K562 (cell line): ENCODE data around the gene MRPS26. TPM values are rescaled to one million over a fixed set of nuclear protein-coding genes. Genes with fewer than 3 reads are reported as not detected.

Experiments
- ATAC-seq: fragments of 200-7000 bp; cut with Tn5 transposase; 3 replicates; pipeline ENCODE4 v1.9.1; 2020; ENCODE audit warnings: moderate library complexity
- BruUV-seq: library from RNA; stranded (reverse); fragments of 400-500 nt; replicated peaks from 2 replicates; lab custom pipeline; 2021; lab: Mats Ljungman, UMichigan
- CTCF ChIA-PET: fragments of 300-600 bp; formaldehyde crosslinking; extraction: SDS; loops from one replicate; lab custom pipeline; 2021; ENCODE audit warnings: low intra/inter-chr PET ratio; lab: Yijun Ruan, JAX
- POLR2A ChIA-PET: fragments of 300-600, 350-650 bp; sonication (Branson Sonifier 250); formaldehyde crosslinking; extraction: SDS; loops from one replicate; lab custom pipeline; 2021; ENCODE audit warnings: antibody characterized with exemption, inconsistent platforms; lab: Yijun Ruan, JAX
- DNase-seq, 4 experiments: peaks; one replicate each; pipeline versions ENCODE4 v3.0.0 to v3.0.0-alpha.2; 2011 to 2018; ENCODE audit warnings: low spot score in 3 of 4, mixed read lengths in 3 of 4; ENCODE audit errors: extremely low read depth in 1 of 4
- FAIRE-seq: peaks from 2 replicates; lab custom pipeline; 2011; peaks lifted over from hg19 to GRCh38; lab: Jason Lieb, UNC
- H2AFZ ChIP-seq: 2 replicates; pipeline ENCODE4 v1.6.0; 2011; ENCODE audit warnings: low read depth, low read length, control low read depth, inconsistent platforms
- H3K27ac ChIP-seq: fragments of 200-600 bp; 3 replicates; pipeline ENCODE4 v1.8.0; 2011; ENCODE audit warnings: low read depth, mild to moderate bottlenecking, control low read depth, inconsistent platforms, low read length, moderate library complexity, mixed read lengths; ENCODE audit errors: extremely low read depth
- H3K27me3 ChIP-seq, 2 experiments: fragments of 300-600 bp in 1 of 2; 2 replicates in 1 of 2; 3 replicates in 1 of 2; pipeline versions ENCODE4 v1.6.0 to v1.8.0; 2011; ENCODE audit warnings: inconsistent platforms in 2 of 2, low read length in 2 of 2, mild to moderate bottlenecking in 1 of 2, mixed read lengths in 1 of 2, moderate library complexity in 1 of 2; ENCODE audit not compliant: control insufficient read depth in 2 of 2, insufficient read depth in 2 of 2
- H3K36me3 ChIP-seq: fragments of 300-600 bp; 3 replicates; pipeline ENCODE4 v1.8.0; 2011; ENCODE audit warnings: mild to moderate bottlenecking, low read length, inconsistent platforms; ENCODE audit not compliant: control insufficient read depth, insufficient read depth
- H3K4me1 ChIP-seq, 2 experiments: fragments of 200-600 bp in 1 of 2; replicated peaks in 1 of 2; 2 replicates in 1 of 2; 3 replicates in 1 of 2; pipeline versions ENCODE4 v1.5.1 to v1.8.0; 2011; ENCODE audit warnings: inconsistent platforms in 2 of 2, low read length in 2 of 2, mild to moderate bottlenecking in 1 of 2, mixed read lengths in 1 of 2, moderate library complexity in 1 of 2; ENCODE audit not compliant: control insufficient read depth in 2 of 2, insufficient read depth in 2 of 2
- H3K4me2 ChIP-seq: 2 replicates; pipeline ENCODE4 v1.6.1; 2011; ENCODE audit warnings: low read length, control low read depth, inconsistent platforms, mixed read lengths; ENCODE audit not compliant: insufficient read depth
- H3K4me3 ChIP-seq: fragments of 200-600 bp; sonication (generic), shearing (Covaris generic); 2 replicates; pipeline ENCODE4 v1.5.1; 2016; ENCODE audit warnings: control low read depth, inconsistent platforms
- H3K79me2 ChIP-seq: fragments of 200-600 bp; 3 replicates; pipeline ENCODE4 v1.8.0; 2011; ENCODE audit warnings: low read length, inconsistent platforms; ENCODE audit not compliant: control insufficient read depth, insufficient read depth
- H3K9ac ChIP-seq, 2 experiments: 2 replicates each; pipeline versions ENCODE4 v1.6.0 to v1.6.1; 2011; ENCODE audit warnings: low read depth in 2 of 2, low read length in 2 of 2, control low read depth in 1 of 2, inconsistent platforms in 1 of 2, mild to moderate bottlenecking in 1 of 2, mixed read lengths in 1 of 2; ENCODE audit not compliant: insufficient read depth in 1 of 2
- H3K9me1 ChIP-seq: one replicate; pipeline ENCODE4 v1.6.0; 2011; ENCODE audit warnings: inconsistent platforms, mild to moderate bottlenecking, low read length, moderate library complexity; ENCODE audit not compliant: control insufficient read depth, insufficient read depth
- H3K9me3 ChIP-seq: replicated peaks from 2 replicates; pipeline ENCODE4 v1.5.1; 2011; ENCODE audit warnings: low read depth, low read length, inconsistent platforms; ENCODE audit not compliant: control insufficient read depth, insufficient read depth
- H4K20me1 ChIP-seq: replicated peaks from 2 replicates; pipeline ENCODE4 v1.6.1; 2011; ENCODE audit warnings: low read length, inconsistent platforms, mixed read lengths; ENCODE audit not compliant: control insufficient read depth, insufficient read depth
- CEBPZ ChIP-seq: fragments of 150-350 bp; IDR thresholded peaks from 2 replicates; pipeline ENCODE4 v1.6.1; 2014; ENCODE audit warnings: low read depth, mild to moderate bottlenecking, low read length, borderline replicate concordance
- DLX4 ChIP-seq: fragments of 250-450 bp; sonication (Bioruptor Pico); IDR thresholded peaks from 2 replicates; pipeline ENCODE4 v1.6.1; 2021; ENCODE audit warnings: mild to moderate bottlenecking
- ILF3 ChIP-seq: fragments of 450-650 bp; IDR thresholded peaks from 2 replicates; pipeline ENCODE4 v1.6.1; 2018; ENCODE audit warnings: antibody characterized with exemption, mild to moderate bottlenecking, moderate library complexity, borderline replicate concordance
- MAFF ChIP-seq: IDR thresholded peaks from 2 replicates; pipeline ENCODE4 v1.6.1; 2012; ENCODE audit warnings: low read length, improper control_type of control experiment
- ZNF407 ChIP-seq: fragments of 450-650 bp; IDR thresholded peaks from 2 replicates; pipeline ENCODE4 v1.6.1; 2016; ENCODE audit warnings: low read depth
- WGBS: fragments of 100-300 bp; shearing (Covaris generic); methylation state at CpG from one replicate; pipeline ENCODE4 v1.1.6; 2016; ENCODE audit warnings: low coverage, mixed read lengths; ENCODE audit not compliant: insufficient coverage; ENCODE audit errors: missing lambda C conversion rate; 5-methylcytosine and 5-hydroxymethylcytosine counted together
- in situ Hi-C: fragments of 300-500 bp; cut with MboI; formaldehyde crosslinking; loops from 4 replicates; pipeline ENCODE4 v1.15.0; 2018; ENCODE audit warnings: inconsistent platforms, mixed read lengths
- intact Hi-C: fragments of 100-400 bp; cut with micrococcal nuclease; formaldehyde crosslinking; loops from 2 replicates; pipeline ENCODE4 v1.14.2; 2022
- polyA plus RNA-seq, 8 experiments: library from polyadenylated mRNA; depleted of rRNA in 4 of 8; stranded (reverse) in 5 of 8; unstranded in 3 of 8; fragments of >200 nt; fragmentation: Nextera tagmentation in 2 of 8; fragmentation: Illumina TruSeq in 1 of 8; extraction: Ambion mirVana in 2 of 8; extraction: Trizol in 1 of 8; gene quantifications; 2 replicates each; pipeline versions ENCODE4 v1.2.1 to v1.2.3, GENCODE V29; 2011 to 2014; ENCODE audit warnings: inconsistent platforms in 1 of 8, missing spikeins in 1 of 8
- total RNA-seq, 7 experiments: library from RNA; depleted of rRNA in 6 of 7; stranded (reverse); fragments of >200 nt in 6 of 7; fragmentation: Illumina TruSeq in 2 of 7; extraction: Trizol in 2 of 7; gene quantifications; 2 replicates each; pipeline versions ENCODE4 v1.2.1 to v1.2.3, GENCODE V29; 2011 to 2021; ENCODE audit warnings: low replicate concordance in 1 of 7
- TF ChIP-seq, protein P1 (sequence below): IDR thresholded peaks from 2 replicates; pipeline ENCODE4 v1.6.1; 2011; ENCODE audit warnings: borderline replicate concordance, low read depth, mild to moderate bottlenecking, moderate library complexity, low read length; ENCODE audit not compliant: insufficient read depth, poor library complexity, severe bottlenecking

MRPS26 gene
- total and polyA plus RNA-seq, 9 of the 15 experiments (the other 6 are each of a cell fraction or from before 2014, with no cell fraction given): 2.7 to 70.5 (median 28.8) TPM

- no peaks in the 10 kb centered on the region for H3K27me3 ChIP-seq
- H3K4me2 ChIP-seq: no peak within 1 kb of the TSS
- no peak for FAIRE-seq
- peak within 1 kb of the TSS in 1 of 2 experiments; percentile 26; a peak in 1 of 4 replicates for H3K9ac ChIP-seq
- peaks cover 21 to 29% of the 10 kb centered on the region in 2 experiments; a peak in 4 of 5 replicates for H3K4me1 ChIP-seq
- no TSS peak for BruUV-seq
- no peak for ATAC-seq
- H3K36me3 ChIP-seq: peaks cover 38% of the 10 kb centered on the region; the same call in 2 of the 3 replicates
- DNase-seq: no peak
- in situ Hi-C loops (no loop called here), intact Hi-C loops (no loop called here)
- H3K27ac ChIP-seq: no peak within 1 kb of the TSS
- WGBS: 50% methylated on average over 2 of the region's 3 CpGs
- H3K9me1 ChIP-seq: no peaks in the 10 kb centered on the region
- ChIA-PET POLR2A (interaction anchor here (0.7 to 1.0 kb wide), 2 partner anchors 14 to 21 kb away, joined by 3 to 4 read pairs; no protein-coding TSS in a partner anchor), CTCF (interaction anchor here (0.7 kb wide), 1 partner anchor 89 kb away, joined by 4 read pairs; no protein-coding TSS in a partner anchor)
- no peak within 1 kb of the TSS for H3K4me3 ChIP-seq
- no peaks in the 10 kb centered on the region for H3K9me3 ChIP-seq
- H2AFZ ChIP-seq: no peak within 1 kb of the TSS
- H4K20me1 ChIP-seq: no peaks in the 10 kb centered on the region
- H3K79me2 ChIP-seq: peaks cover 22% of the 10 kb centered on the region
- TF ChIP-seq DLX4 (CRISPR knock-in tag) (no peak), ILF3 (no peak), MAFF (no peak), CEBPZ (no peak), ZNF407 (no peak)
- TF ChIP-seq, protein P1, sequence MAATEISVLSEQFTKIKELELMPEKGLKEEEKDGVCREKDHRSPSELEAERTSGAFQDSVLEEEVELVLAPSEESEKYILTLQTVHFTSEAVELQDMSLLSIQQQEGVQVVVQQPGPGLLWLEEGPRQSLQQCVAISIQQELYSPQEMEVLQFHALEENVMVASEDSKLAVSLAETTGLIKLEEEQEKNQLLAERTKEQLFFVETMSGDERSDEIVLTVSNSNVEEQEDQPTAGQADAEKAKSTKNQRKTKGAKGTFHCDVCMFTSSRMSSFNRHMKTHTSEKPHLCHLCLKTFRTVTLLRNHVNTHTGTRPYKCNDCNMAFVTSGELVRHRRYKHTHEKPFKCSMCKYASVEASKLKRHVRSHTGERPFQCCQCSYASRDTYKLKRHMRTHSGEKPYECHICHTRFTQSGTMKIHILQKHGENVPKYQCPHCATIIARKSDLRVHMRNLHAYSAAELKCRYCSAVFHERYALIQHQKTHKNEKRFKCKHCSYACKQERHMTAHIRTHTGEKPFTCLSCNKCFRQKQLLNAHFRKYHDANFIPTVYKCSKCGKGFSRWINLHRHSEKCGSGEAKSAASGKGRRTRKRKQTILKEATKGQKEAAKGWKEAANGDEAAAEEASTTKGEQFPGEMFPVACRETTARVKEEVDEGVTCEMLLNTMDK: no peak
Measured at GRCh38 chr20:3043322-3043721, 2.5 kb upstream of the MRPS26 start, which contains the start of gene GNRH2. Gene GNRH2, plus strand, starts transcription at chr20:3043622. Its CDS starts 793 bp downstream, at chr20:3044415.
